ENCODE measurements around the gene DOK5. TPM values are rescaled to one million over a fixed set of nuclear protein-coding genes. Genes with fewer than 3 reads are reported as not detected.

Gene DOK5
- total and polyA plus RNA-seq, 12 donors, result 0.51 to 21.1 (median 9.1) TPM

GRCh38 chr20:54570561-54570960 is 95.2 kb downstream of the DOK5 start:
- intact Hi-C loops (cut with DNase I), result loop anchor here in 1 of 10 donors (10.0 kb wide), 1 partner anchor 96 kb away; the partner anchor contains the start of gene DOK5
- H3K4me3 ChIP-seq, result no peak overlapping the region
- ATAC-seq, result no peak
- DNase-seq, result no peak
- H3K27me3 ChIP-seq, result no peaks in the 10 kb centered on the region
- H3K4me1 ChIP-seq, result peaks cover 0 to 18% (median 0%) of the 10 kb centered on the region in 9 donors
- no peak overlapping the region for H3K27ac ChIP-seq
- no peaks in the 10 kb centered on the region for H3K36me3 ChIP-seq
- 65 to 67% methylated on average over 2 of the region's 2 CpGs for WGBS, 2 donors
- no peak for TF ChIP-seq CTCF (IDR thresholded peaks at IDR 0.05)
- no peaks in the 10 kb centered on the region for H3K9me3 ChIP-seq

- Histone ChIP-seq H3K4me3 (no peak overlapping the region), H3K9me3 (no peaks in the 10 kb centered on the region), H3K27ac (peak overlapping the region in 1 of 10 donors; percentile 18), H3K27me3 (no peaks in the 10 kb centered on the region), H3K4me1 (peaks cover 0 to 18% (median 0%) of the 10 kb centered on the region in 9 donors), H3K36me3 (no peaks in the 10 kb centered on the region)
- DNase-seq (no peak), ATAC-seq (no peak)
- WGBS, 2 donors, result 83 to 91% methylated on average over 8 of the region's 8 CpGs
- intact Hi-C loops (cut with DNase I), result loop anchor here in 1 of 10 donors (10.0 kb wide), 1 partner anchor 98 kb away; the partner anchor contains the start of gene DOK5
- no peak for TF ChIP-seq CTCF (IDR thresholded peaks at IDR 0.05)
Measured at GRCh38 chr20:54572665-54573435, 97.5 kb downstream of the DOK5 start.

DNA sequence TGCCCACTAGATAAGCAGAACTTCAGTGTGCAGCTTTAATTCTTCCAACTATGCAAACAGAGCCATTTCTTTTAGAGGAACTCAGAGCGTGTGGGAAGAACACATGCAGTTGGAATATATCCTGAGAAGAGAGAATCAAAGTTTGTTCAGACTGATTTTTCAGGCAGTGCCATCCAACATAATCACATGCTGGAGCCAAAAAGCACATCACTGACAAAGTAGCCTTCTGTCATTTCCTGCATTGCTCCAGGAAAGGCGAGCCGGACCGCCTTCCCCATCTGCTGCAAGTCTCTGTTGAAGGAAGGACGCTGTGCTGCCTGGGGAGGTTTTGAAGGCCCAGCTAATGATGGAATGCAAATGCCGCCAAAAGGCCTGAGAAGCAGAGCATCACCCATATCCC is 98.4 kb downstream of the DOK5 start:
- Histone ChIP-seq H3K9me3 (no peaks in the 10 kb centered on the region), H3K27me3 (no peaks in the 10 kb centered on the region), H3K4me1 (peaks cover 0 to 18% (median 0%) of the 10 kb centered on the region in 9 donors), H3K4me3 (no peak overlapping the region), H3K27ac (peak overlapping the region in 3 of 10 donors; percentile 11 to 18 (median 16)), H3K36me3 (no peaks in the 10 kb centered on the region)
- WGBS, 2 donors, result 39 to 54% methylated on average over 6 of the region's 6 CpGs
- ATAC-seq (peak in 7 of 8 donors; percentile 18 to 85 (median 78)), DNase-seq (peak; percentile 11 to 53)
- intact Hi-C loops (cut with DNase I), result loop anchor here in 1 of 10 donors (10.0 kb wide), 1 partner anchor 99 kb away; the partner anchor contains the start of gene DOK5
- TF ChIP-seq CTCF (IDR thresholded peaks at IDR 0.05), result no peak

- intact Hi-C loops (cut with DNase I), result loop anchor here in 1 of 10 donors (10.0 kb wide), 1 partner anchor 102 kb away; the partner anchor contains the start of gene DOK5
Measured at GRCh38 chr20:54576518-54576917, 101.1 kb downstream of the DOK5 start.

More at GRCh38 chr20:54576518-54576917, 101.1 kb downstream of the DOK5 start:
- TF ChIP-seq CTCF (IDR thresholded peaks at IDR 0.05), result no peak
- Histone ChIP-seq H3K9me3 (peaks cover 0 to 10% (median 0%) of the 10 kb centered on the region in 11 donors), H3K36me3 (no peaks in the 10 kb centered on the region), H3K27me3 (no peaks in the 10 kb centered on the region), H3K27ac (no peak overlapping the region), H3K4me3 (no peak overlapping the region), H3K4me1 (peaks cover 0 to 9% (median 0%) of the 10 kb centered on the region in 9 donors)
- WGBS, 2 donors, result 91 to 95% methylated on average over 6 of the region's 6 CpGs
- DNase-seq (no peak), ATAC-seq (no peak)
